SK-N-SH treated with all-trans-retinoic acid at 6 μM for 48 hours (cell line): ENCODE measurements around the gene CA5A.

Experiments used
- ARNTL ChIP-seq: fragments of 450-650 bp; formaldehyde crosslinking; IDR thresholded peaks from 2 replicates; pipeline ENCODE4 v1.5.0; 2020; ENCODE audit warnings: low read depth, mild to moderate bottlenecking, moderate library complexity, borderline replicate concordance
- PATZ1 ChIP-seq: fragments of 250-450 bp; sonication (Bioruptor Pico); IDR thresholded peaks from 2 replicates; pipeline ENCODE4 v1.8.0; 2020; ENCODE audit warnings: mild to moderate bottlenecking, moderate library complexity, borderline replicate concordance
- SNAI2 ChIP-seq: fragments of 250-450 bp; sonication (Bioruptor Pico); IDR thresholded peaks from 2 replicates; pipeline ENCODE4 v1.5.0; 2020; ENCODE audit warnings: mild to moderate bottlenecking, moderate library complexity
- ZC3H10 ChIP-seq: fragments of 250-450 bp; sonication (Bioruptor Pico); IDR thresholded peaks from 2 replicates; pipeline ENCODE4 v1.5.1; 2021; ENCODE audit warnings: mild to moderate bottlenecking, moderate library complexity

DNA sequence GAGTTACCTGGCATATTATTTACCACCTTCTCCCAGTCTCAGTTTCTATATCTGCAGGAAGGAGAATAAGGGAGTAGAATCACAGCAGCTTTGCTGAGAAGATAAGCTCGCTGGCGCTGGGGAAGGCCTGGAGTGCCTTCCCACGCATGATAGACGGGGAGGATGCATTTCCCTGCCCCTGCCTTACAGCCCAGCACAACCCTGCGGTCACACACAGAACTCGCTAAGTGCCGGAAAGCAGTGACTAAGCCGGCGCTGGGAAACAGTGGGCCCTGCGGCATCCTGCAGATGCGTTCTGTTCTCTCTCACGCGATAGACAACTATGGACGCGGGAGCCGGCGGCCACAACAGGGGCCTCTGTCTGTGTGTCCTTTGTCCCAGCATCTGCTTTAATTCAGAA, 4.8 kb downstream of the CA5A start:
- TF ChIP-seq ARNTL (CRISPR knock-in tag) = no peak
- no peak for TF ChIP-seq ZC3H10 (CRISPR knock-in tag)
- TF ChIP-seq SNAI2 (CRISPR knock-in tag) = no peak
- TF ChIP-seq PATZ1 (CRISPR knock-in tag) = no peak
